Ovary (tissue), 3 donors: ENCODE data around the gene GNL3L.

Experiments used
- EP300 ChIP-seq: sonication (generic); formaldehyde crosslinking; IDR thresholded peaks from one replicate; pipeline ENCODE4 v1.6.1; 2017; ENCODE audit warnings: antibody characterized with exemption
- TF ChIP-seq, protein P1 (sequence below), 3 donors: fragments of 450-650 bp in 2 of 3; fragments of 200-600 bp in 1 of 3; IDR thresholded peaks; one replicate each; pipeline versions ENCODE4 v1.5.1 to v1.8.0; 2016 to 2022; ENCODE audit warnings: antibody characterized with exemption in 3 of 3, mild to moderate bottlenecking in 1 of 3
- donor health status: DM: no; HTN: no; CAD: no.

- TF ChIP-seq, protein P1, sequence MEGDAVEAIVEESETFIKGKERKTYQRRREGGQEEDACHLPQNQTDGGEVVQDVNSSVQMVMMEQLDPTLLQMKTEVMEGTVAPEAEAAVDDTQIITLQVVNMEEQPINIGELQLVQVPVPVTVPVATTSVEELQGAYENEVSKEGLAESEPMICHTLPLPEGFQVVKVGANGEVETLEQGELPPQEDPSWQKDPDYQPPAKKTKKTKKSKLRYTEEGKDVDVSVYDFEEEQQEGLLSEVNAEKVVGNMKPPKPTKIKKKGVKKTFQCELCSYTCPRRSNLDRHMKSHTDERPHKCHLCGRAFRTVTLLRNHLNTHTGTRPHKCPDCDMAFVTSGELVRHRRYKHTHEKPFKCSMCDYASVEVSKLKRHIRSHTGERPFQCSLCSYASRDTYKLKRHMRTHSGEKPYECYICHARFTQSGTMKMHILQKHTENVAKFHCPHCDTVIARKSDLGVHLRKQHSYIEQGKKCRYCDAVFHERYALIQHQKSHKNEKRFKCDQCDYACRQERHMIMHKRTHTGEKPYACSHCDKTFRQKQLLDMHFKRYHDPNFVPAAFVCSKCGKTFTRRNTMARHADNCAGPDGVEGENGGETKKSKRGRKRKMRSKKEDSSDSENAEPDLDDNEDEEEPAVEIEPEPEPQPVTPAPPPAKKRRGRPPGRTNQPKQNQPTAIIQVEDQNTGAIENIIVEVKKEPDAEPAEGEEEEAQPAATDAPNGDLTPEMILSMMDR (IDR thresholded peaks at IDR 0.05), result no peak
- TF ChIP-seq EP300, result no peak
Observed at GRCh38 chrX:54597728-54598127, 67.7 kb downstream of the GNL3L start.
